H1 (cell line): ENCODE measurements around the gene FABP6. TPM values are rescaled to one million over a fixed set of nuclear protein-coding genes. Genes with fewer than 3 reads are reported as not detected.

ENCODE experiments used
- CTCF ChIA-PET: fragments of 300-600 bp; sonication (Branson Sonifier 250); formaldehyde crosslinking; loops from one replicate; lab custom pipeline; 2021; ENCODE audit not compliant: partially characterized antibody; lab: Charles Lee
- POLR2A ChIA-PET: fragments of 300-600 bp; sonication (Branson Sonifier 250); formaldehyde crosslinking; loops from one replicate; lab custom pipeline; 2021; ENCODE audit warnings: inconsistent platforms; ENCODE audit not compliant: partially characterized antibody; lab: Charles Lee
- DNase-seq, 2 experiments: peaks; one replicate each; pipeline versions ENCODE4 v3.0.0 to v3.0.0-alpha.2; 2010 to 2022; ENCODE audit warnings: low spot score in 2 of 2, low read depth in 1 of 2, mixed read lengths in 1 of 2
- FAIRE-seq: peaks from 2 replicates; lab custom pipeline; 2011; peaks lifted over from hg19 to GRCh38; lab: Jason Lieb, UNC
- H2AFZ ChIP-seq: 2 replicates; pipeline ENCODE4 v1.8.1; 2012; ENCODE audit warnings: low read length, inconsistent platforms
- H2AK5ac ChIP-seq: 2 replicates; pipeline ENCODE4 v1.6.1; 2013; ENCODE audit warnings: low read depth, low read length
- H2BK120ac ChIP-seq: replicated peaks from 2 replicates; pipeline ENCODE3; 2013; ENCODE audit warnings: low read depth, low read length, inconsistent platforms
- H2BK12ac ChIP-seq: 2 replicates; pipeline ENCODE4 v1.6.1; 2013; ENCODE audit warnings: low read depth, low read length
- H2BK15ac ChIP-seq: 2 replicates; pipeline ENCODE4 v1.6.1; 2013; ENCODE audit warnings: low read length
- H2BK20ac ChIP-seq: 2 replicates; pipeline ENCODE4 v1.6.1; 2013; ENCODE audit warnings: low read length
- H2BK5ac ChIP-seq: 2 replicates; pipeline ENCODE4 v1.6.1; 2013; ENCODE audit warnings: low read depth, low read length
- H3K14ac ChIP-seq: 2 replicates; pipeline ENCODE4 v1.6.1; 2013; ENCODE audit warnings: inconsistent platforms; ENCODE audit not compliant: insufficient read length
- H3K18ac ChIP-seq: 2 replicates; pipeline ENCODE4 v1.6.1; 2013; ENCODE audit warnings: low read length; ENCODE audit errors: extremely low read depth
- H3K23ac ChIP-seq: 2 replicates; pipeline ENCODE4 v1.6.1; 2013; ENCODE audit warnings: inconsistent platforms; ENCODE audit not compliant: insufficient read length
- H3K23me2 ChIP-seq: 2 replicates; pipeline ENCODE4 v1.6.1; 2013; ENCODE audit warnings: low read depth, low read length
- H3K27ac ChIP-seq: 2 replicates; pipeline ENCODE4 v1.6.1; 2011; ENCODE audit warnings: low read depth, low read length, inconsistent platforms
- H3K27me3 ChIP-seq, 4 experiments: replicated peaks in 1 of 4; 1 replicate in 1 of 4; 2 replicates in 3 of 4; pipeline versions ENCODE4 v1.6.1 to v1.8.1; 2011 to 2013; ENCODE audit warnings: low read length in 3 of 4, mild to moderate bottlenecking in 3 of 4, inconsistent platforms in 2 of 4, mixed read lengths in 2 of 4, moderate library complexity in 1 of 4; ENCODE audit not compliant: control insufficient read depth in 3 of 4, insufficient read depth in 3 of 4; ENCODE audit errors: extremely low read depth in 1 of 4
- H3K36me3 ChIP-seq, 4 experiments: 2 replicates each; pipeline versions ENCODE4 v1.6.1 to v1.8.1; 2011 to 2013; ENCODE audit warnings: mild to moderate bottlenecking in 4 of 4, low read length in 3 of 4, moderate library complexity in 2 of 4, control low read depth in 1 of 4, inconsistent platforms in 1 of 4; ENCODE audit not compliant: insufficient read depth in 4 of 4, control insufficient read depth in 2 of 4
- H3K4ac ChIP-seq: replicated peaks from 2 replicates; pipeline ENCODE3; 2013; ENCODE audit warnings: low read length, low read depth, mixed read lengths, inconsistent platforms; ENCODE audit not compliant: insufficient read length
- H3K4me1 ChIP-seq, 4 experiments: replicated peaks in 1 of 4; 1 replicate in 1 of 4; 2 replicates in 3 of 4; pipeline versions ENCODE4 v1.6.1 to v1.8.1; 2011 to 2013; ENCODE audit warnings: low read length in 3 of 4, inconsistent platforms in 2 of 4, mixed read lengths in 1 of 4; ENCODE audit not compliant: insufficient read depth in 4 of 4, control insufficient read depth in 3 of 4
- H3K4me2 ChIP-seq, 2 experiments: 2 replicates each; pipeline versions ENCODE4 v1.6.1 to v1.8.1; 2011 to 2013; ENCODE audit warnings: low read depth in 2 of 2, low read length in 2 of 2, control low read depth in 1 of 2, inconsistent platforms in 1 of 2, mild to moderate bottlenecking in 1 of 2; ENCODE audit not compliant: insufficient read depth in 1 of 2
- H3K4me3 ChIP-seq, 4 experiments: fragments of 200-600, 300-600 bp in 1 of 4; sonication (generic), shearing (Covaris generic), sonication (Bioruptor Twin) in 1 of 4; 2 replicates each; pipeline versions ENCODE4 v1.5.1 to v1.8.1; 2011 to 2016; ENCODE audit warnings: low read length in 4 of 4, low read depth in 3 of 4, control low read depth in 2 of 4, inconsistent platforms in 2 of 4, mild to moderate bottlenecking in 2 of 4, mixed read lengths in 1 of 4, moderate library complexity in 1 of 4; ENCODE audit not compliant: insufficient read depth in 2 of 4; ENCODE audit errors: extremely low read depth in 1 of 4
- H3K56ac ChIP-seq: replicated peaks from 2 replicates; pipeline ENCODE3; 2013; ENCODE audit warnings: low read depth, mild to moderate bottlenecking, mixed read lengths, low read length, inconsistent platforms; ENCODE audit not compliant: insufficient read length
- H3K79me1 ChIP-seq: 2 replicates; pipeline ENCODE4 v1.6.1; 2013; ENCODE audit warnings: low read depth, low read length, control low read depth
- H3K79me2 ChIP-seq, 2 experiments: 2 replicates each; pipeline versions ENCODE4 v1.6.1 to v1.8.1; 2012 to 2013; ENCODE audit warnings: low read length in 2 of 2, mild to moderate bottlenecking in 2 of 2, inconsistent platforms in 1 of 2; ENCODE audit not compliant: insufficient read depth in 2 of 2, control insufficient read depth in 1 of 2
- H3K9ac ChIP-seq, 4 experiments: replicated peaks in 1 of 4; 1 replicate in 1 of 4; 2 replicates in 3 of 4; pipeline versions ENCODE4 v1.6.1 to v1.8.1; 2011 to 2013; ENCODE audit warnings: low read depth in 3 of 4, low read length in 3 of 4, control low read depth in 2 of 4, mild to moderate bottlenecking in 2 of 4, moderate library complexity in 2 of 4, inconsistent platforms in 1 of 4; ENCODE audit errors: extremely low read depth in 1 of 4
- H3K9me3 ChIP-seq, 2 experiments: 2 replicates each; pipeline versions ENCODE4 v1.6.1 to v1.8.1; 2012 to 2013; ENCODE audit warnings: mild to moderate bottlenecking in 2 of 2, moderate library complexity in 2 of 2, control low read depth in 1 of 2, inconsistent platforms in 1 of 2, low read depth in 1 of 2, low read length in 1 of 2, mixed read lengths in 1 of 2; ENCODE audit not compliant: insufficient read depth in 2 of 2
- H4K20me1 ChIP-seq, 2 experiments: replicated peaks in 1 of 2; 2 replicates each; pipeline versions ENCODE3 to v1.8.1; 2011 to 2013; ENCODE audit warnings: inconsistent platforms in 2 of 2, low read length in 2 of 2, mild to moderate bottlenecking in 1 of 2; ENCODE audit not compliant: insufficient read depth in 2 of 2, control insufficient read depth in 1 of 2
- H4K5ac ChIP-seq: 2 replicates; pipeline ENCODE4 v1.6.1; 2013; ENCODE audit warnings: low read length, low read depth, mixed read lengths, inconsistent platforms; ENCODE audit not compliant: insufficient read length
- H4K8ac ChIP-seq: 2 replicates; pipeline ENCODE4 v1.8.0; 2013; ENCODE audit warnings: mild to moderate bottlenecking, moderate library complexity, low read length, inconsistent platforms; ENCODE audit not compliant: insufficient read depth; ENCODE audit errors: extremely low read depth
- H4K91ac ChIP-seq: replicated peaks from 2 replicates; pipeline ENCODE3; 2013; ENCODE audit warnings: low read length, mixed read lengths, inconsistent platforms; ENCODE audit not compliant: insufficient read length
- ASH2L ChIP-seq: fragments of 200-600, 300-600 bp; sonication (generic); IDR thresholded peaks from one replicate; pipeline ENCODE4 v1.7.1; 2017; ENCODE audit warnings: low read length
- CBX5 ChIP-seq: fragments of 300-800, 300-1000 bp; sonication (generic); IDR thresholded peaks from 2 replicates; pipeline ENCODE4 v1.7.1; 2016; ENCODE audit warnings: antibody characterized with exemption, low read length, low read depth
- CBX8 ChIP-seq: fragments of 300-800, 300-1000 bp; sonication (generic); IDR thresholded peaks from 2 replicates; pipeline ENCODE4 v1.7.1; 2016; ENCODE audit warnings: low read depth, low read length, borderline replicate concordance
- EP300 ChIP-seq, 2 experiments: IDR thresholded peaks; 1 replicate in 1 of 2; 2 replicates in 1 of 2; pipeline ENCODE4 v1.6.1; 2011 to 2012; ENCODE audit warnings: low read depth in 2 of 2, low read length in 2 of 2, mild to moderate bottlenecking in 2 of 2, borderline replicate concordance in 1 of 2, inconsistent platforms in 1 of 2, moderate library complexity in 1 of 2
- FOSL1 ChIP-seq: IDR thresholded peaks from 2 replicates; pipeline ENCODE4 v1.6.1; 2011; ENCODE audit warnings: mild to moderate bottlenecking, low read depth, low read length, moderate library complexity; ENCODE audit not compliant: insufficient read depth
- KDM5A ChIP-seq: fragments of 200-600 bp; IDR thresholded peaks from 2 replicates; pipeline ENCODE4 v1.7.1; 2012; ENCODE audit warnings: mild to moderate bottlenecking, low read length, inconsistent platforms, mixed read lengths
- NANOG ChIP-seq: IDR thresholded peaks from 2 replicates; pipeline ENCODE4 v1.6.1; 2011; ENCODE audit warnings: low read length, low read depth, mild to moderate bottlenecking, inconsistent platforms; ENCODE audit not compliant: insufficient read depth, poor library complexity, severe bottlenecking
- RXRA ChIP-seq: IDR thresholded peaks from 2 replicates; pipeline ENCODE4 v1.6.1; 2011; ENCODE audit warnings: low read depth, mild to moderate bottlenecking, low read length, moderate library complexity; ENCODE audit not compliant: insufficient read depth
- SIN3A ChIP-seq, 2 experiments: IDR thresholded peaks in 1 of 2; conservative IDR thresholded peaks in 1 of 2; 2 replicates each; pipeline ENCODE4 v1.6.1; 2011 to 2012; ENCODE audit warnings: low read length in 2 of 2, improper control_type of control experiment in 1 of 2, low read depth in 1 of 2, mild to moderate bottlenecking in 1 of 2
- SP1 ChIP-seq: IDR thresholded peaks from 2 replicates; pipeline ENCODE4 v1.6.1; 2011; ENCODE audit warnings: low read depth, low read length
- WGBS, 2 experiments: shearing (Covaris generic) in 1 of 2; methylation state at CpG; one replicate each; pipeline versions ENCODE4 v1.1.6 to v1.1.7; 2013 to 2015; ENCODE audit warnings: low lambda C conversion rate in 2 of 2, mixed read lengths in 2 of 2, inconsistent platforms in 1 of 2, low coverage in 1 of 2, missing lambda C conversion rate in 1 of 2; ENCODE audit not compliant: insufficient replicate concordance in 2 of 2, insufficient coverage in 1 of 2, insufficient read length in 1 of 2; ENCODE audit errors: extremely low coverage in 1 of 2, missing lambda C conversion rate in 1 of 2; 5-methylcytosine and 5-hydroxymethylcytosine counted together
- polyA plus RNA-seq, 7 experiments: library from polyadenylated mRNA; depleted of rRNA in 3 of 7; stranded (reverse) in 5 of 7; unstranded in 2 of 7; fragments of >200 nt in 5 of 7; fragments of 200-250 nt in 2 of 7; gene quantifications; 1 replicate in 5 of 7; 2 replicates in 1 of 7; 4 replicates in 1 of 7; pipeline versions ENCODE4 v1.2.1 to v1.2.3, GENCODE V29; 2011 to 2013; ENCODE audit warnings: missing spikeins in 2 of 7, mixed read lengths in 2 of 7
- total RNA-seq: library from RNA; stranded (reverse); fragmentation: NEBNext Ultra II Directional; extraction: Animal tissue kit (Norgen Biotek cat#: 25700); gene quantifications from 2 replicates; pipeline ENCODE4 v1.2.1, GENCODE V29; 2021
- TF ChIP-seq, protein P1 (sequence below), 3 experiments: IDR thresholded peaks; 1 replicate in 2 of 3; 2 replicates in 1 of 3; pipeline versions ENCODE4 v1.5.1 to v1.6.1; 2011; ENCODE audit warnings: low read length in 3 of 3, mild to moderate bottlenecking in 3 of 3, inconsistent platforms in 2 of 3, low read depth in 1 of 3, moderate library complexity in 1 of 3; ENCODE audit not compliant: insufficient read depth in 1 of 3; ENCODE audit errors: control extremely low read depth in 1 of 3

FABP6 gene
- total and polyA plus RNA-seq, 2 of the 8 experiments (the other 6 are each of a cell fraction or from before 2014, with no cell fraction given): 4.8 to 6.1 TPM

GRCh38 chr5:160207061-160207460, 22.2 kb upstream of the FABP6 start:
- no peaks in the 10 kb centered on the region for H3K79me2 ChIP-seq
- no peak overlapping the region for H2BK120ac ChIP-seq
- H3K4me3 ChIP-seq: no peak overlapping the region
- H2AK5ac ChIP-seq: no peak overlapping the region
- no peaks in the 10 kb centered on the region for H3K9me3 ChIP-seq
- H3K4me2 ChIP-seq: no peak overlapping the region
- no peak overlapping the region for H3K14ac ChIP-seq
- H3K4ac ChIP-seq: no peak overlapping the region
- no peak overlapping the region for H2BK12ac ChIP-seq
- no peak overlapping the region for H3K18ac ChIP-seq
- H4K20me1 ChIP-seq: no peaks in the 10 kb centered on the region
- no peak overlapping the region for H3K9ac ChIP-seq
- no peak overlapping the region for H3K56ac ChIP-seq
- H3K4me1 ChIP-seq: no peaks in the 10 kb centered on the region
- no peaks in the 10 kb centered on the region for H3K23me2 ChIP-seq
- H2AFZ ChIP-seq: no peak overlapping the region
- no peak overlapping the region for H2BK15ac ChIP-seq
- H4K5ac ChIP-seq: no peak overlapping the region
- H3K27ac ChIP-seq: no peak overlapping the region
- DNase-seq (no peak), FAIRE-seq (no peak)
- no peak overlapping the region for H3K23ac ChIP-seq
- H2BK5ac ChIP-seq: no peak overlapping the region
- H4K91ac ChIP-seq: no peak overlapping the region
- H3K36me3 ChIP-seq: no peaks in the 10 kb centered on the region
- 77% methylated on average over 2 of the region's 2 CpGs; no CpG with 5 or more reads in 1 of the 2 experiments for WGBS, 2 experiments
- H2BK20ac ChIP-seq: no peak overlapping the region
- ChIA-PET CTCF (interaction anchor here (0.8 to 1.7 kb wide), 5 partner anchors 8 to 184 kb away, joined by 3 to 4 read pairs (median 3); no protein-coding TSS in a partner anchor), POLR2A (no interaction called here)
- no peaks in the 10 kb centered on the region for H3K79me1 ChIP-seq
- no peaks in the 10 kb centered on the region for H3K27me3 ChIP-seq
- no peak overlapping the region for H4K8ac ChIP-seq
- TF ChIP-seq FOSL1: no peak
- no peak for TF ChIP-seq NANOG
- TF ChIP-seq KDM5A: no peak
- TF ChIP-seq RXRA: no peak
- no peak for TF ChIP-seq EP300 (IDR thresholded peaks at IDR 0.05; ENCODE audit: borderline replicate concordance in 1 of 2, low read depth in 2 of 2, low read length in 2 of 2)
- no peak for TF ChIP-seq CBX8
- no peak for TF ChIP-seq ASH2L
- TF ChIP-seq CBX5: no peak
- no peak for TF ChIP-seq SIN3A (conservative IDR thresholded peaks at IDR 0.05 in 1 of 2, IDR thresholded peaks at IDR 0.05 in 1 of 2; ENCODE audit: low read depth in 1 of 2, low read length in 2 of 2)
- TF ChIP-seq, protein P1, sequence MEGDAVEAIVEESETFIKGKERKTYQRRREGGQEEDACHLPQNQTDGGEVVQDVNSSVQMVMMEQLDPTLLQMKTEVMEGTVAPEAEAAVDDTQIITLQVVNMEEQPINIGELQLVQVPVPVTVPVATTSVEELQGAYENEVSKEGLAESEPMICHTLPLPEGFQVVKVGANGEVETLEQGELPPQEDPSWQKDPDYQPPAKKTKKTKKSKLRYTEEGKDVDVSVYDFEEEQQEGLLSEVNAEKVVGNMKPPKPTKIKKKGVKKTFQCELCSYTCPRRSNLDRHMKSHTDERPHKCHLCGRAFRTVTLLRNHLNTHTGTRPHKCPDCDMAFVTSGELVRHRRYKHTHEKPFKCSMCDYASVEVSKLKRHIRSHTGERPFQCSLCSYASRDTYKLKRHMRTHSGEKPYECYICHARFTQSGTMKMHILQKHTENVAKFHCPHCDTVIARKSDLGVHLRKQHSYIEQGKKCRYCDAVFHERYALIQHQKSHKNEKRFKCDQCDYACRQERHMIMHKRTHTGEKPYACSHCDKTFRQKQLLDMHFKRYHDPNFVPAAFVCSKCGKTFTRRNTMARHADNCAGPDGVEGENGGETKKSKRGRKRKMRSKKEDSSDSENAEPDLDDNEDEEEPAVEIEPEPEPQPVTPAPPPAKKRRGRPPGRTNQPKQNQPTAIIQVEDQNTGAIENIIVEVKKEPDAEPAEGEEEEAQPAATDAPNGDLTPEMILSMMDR (IDR thresholded peaks at IDR 0.05; ENCODE audit: control extremely low read depth in 1 of 3, insufficient read depth in 1 of 3, low read depth in 1 of 3, low read length in 3 of 3): no peak
- TF ChIP-seq SP1: no peak
